BE2C (cell line): ENCODE measurements around the gene SH3RF3.

Source experiments
- DNase-seq: peaks from one replicate; pipeline ENCODE4 v3.0.0-alpha.2; 2020
- H3K27me3 ChIP-seq: fragments of 250-450 bp; sonication (Bioruptor Pico); 2 replicates; pipeline ENCODE4 v1.5.1; 2020; ENCODE audit warnings: mild to moderate bottlenecking
- H3K36me3 ChIP-seq: fragments of 250-450 bp; sonication (Bioruptor Pico); 2 replicates; pipeline ENCODE4 v1.5.1; 2020; ENCODE audit warnings: mild to moderate bottlenecking
- H3K4me1 ChIP-seq: fragments of 250-450 bp; sonication (Bioruptor Pico); 2 replicates; pipeline ENCODE4 v1.5.1; 2020
- H3K4me3 ChIP-seq: 2 replicates; pipeline ENCODE4 v1.5.1; 2011; ENCODE audit warnings: low read depth, low read length
- H3K9me3 ChIP-seq: fragments of 250-450 bp; sonication (Bioruptor Pico); 2 replicates; pipeline ENCODE4 v1.5.1; 2020
- CTCF ChIP-seq: IDR thresholded peaks from 2 replicates; pipeline ENCODE4 v1.5.1; 2012; ENCODE audit warnings: mild to moderate bottlenecking, low read depth, low read length

The SH3RF3 gene

GRCh38 chr2:109128048-109128615 is 873 bp upstream of the SH3RF3 start:
- DNase-seq, result peak; percentile 70
- H3K27me3 ChIP-seq, result peaks cover 36% of the 10 kb centered on the region
- H3K36me3 ChIP-seq, result no peaks in the 10 kb centered on the region
- H3K4me3 ChIP-seq, result peak overlapping the region; percentile 46
- H3K9me3 ChIP-seq, result no peaks in the 10 kb centered on the region
- H3K4me1 ChIP-seq, result no peaks in the 10 kb centered on the region
- TF ChIP-seq CTCF, result peak; percentile 65

GRCh38 chr2:109129356-109129920 is 433 bp downstream of the SH3RF3 start:
- peaks cover 41% of the 10 kb centered on the region for H3K27me3 ChIP-seq
- H3K36me3 ChIP-seq, result no peaks in the 10 kb centered on the region
- no peak for TF ChIP-seq CTCF
- DNase-seq, result no peak
- H3K4me1 ChIP-seq, result no peaks in the 10 kb centered on the region
- no peak overlapping the region for H3K4me3 ChIP-seq
- H3K9me3 ChIP-seq, result no peaks in the 10 kb centered on the region

- Histone ChIP-seq H3K27me3 (peaks cover 47% of the 10 kb centered on the region), H3K4me1 (no peaks in the 10 kb centered on the region), H3K4me3 (no peak overlapping the region), H3K9me3 (no peaks in the 10 kb centered on the region), H3K36me3 (no peaks in the 10 kb centered on the region)
- no peak for DNase-seq
- no peak for TF ChIP-seq CTCF
These were observed 1.1 kb downstream of the SH3RF3 start for GRCh38 chr2:109129921-109130722.

GRCh38 chr2:109130723-109130995 is 1.7 kb downstream of the SH3RF3 start:
- H3K9me3 ChIP-seq, result no peaks in the 10 kb centered on the region
- no peak overlapping the region for H3K4me3 ChIP-seq
- peaks cover 48% of the 10 kb centered on the region for H3K27me3 ChIP-seq
- H3K36me3 ChIP-seq, result no peaks in the 10 kb centered on the region
- TF ChIP-seq CTCF, result no peak
- H3K4me1 ChIP-seq, result no peaks in the 10 kb centered on the region
- DNase-seq, result no peak

GRCh38 chr2:109131777-109132176 is 2.8 kb downstream of the SH3RF3 start:
- H3K36me3 ChIP-seq, result no peaks in the 10 kb centered on the region
- no peak overlapping the region for H3K4me3 ChIP-seq
- DNase-seq, result no peak
- TF ChIP-seq CTCF, result no peak
- H3K27me3 ChIP-seq, result peaks cover 53% of the 10 kb centered on the region
- no peaks in the 10 kb centered on the region for H3K9me3 ChIP-seq
- no peaks in the 10 kb centered on the region for H3K4me1 ChIP-seq

GRCh38 chr2:109132626-109133025 is 3.6 kb downstream of the SH3RF3 start:
- no peak for TF ChIP-seq CTCF
- Histone ChIP-seq H3K4me1 (no peaks in the 10 kb centered on the region), H3K4me3 (no peak overlapping the region), H3K36me3 (no peaks in the 10 kb centered on the region), H3K27me3 (peaks cover 62% of the 10 kb centered on the region), H3K9me3 (no peaks in the 10 kb centered on the region)
- no peak for DNase-seq
